ENCODE data around the gene TOP1.

GRCh38 chr20:41048461-41049301 lies 20.1 kb downstream of the TOP1 start:
- TF ChIP-seq JUND (IDR thresholded peaks at IDR 0.05) (no peak), CTCF (IDR thresholded peaks at IDR 0.05) (no peak), FOXM1 (IDR thresholded peaks at IDR 0.05; ENCODE audit: low read depth) (no peak), USF1 (IDR thresholded peaks at IDR 0.05; ENCODE audit: borderline replicate concordance, low read depth) (no peak), SIN3A (IDR thresholded peaks at IDR 0.05; ENCODE audit: borderline replicate concordance, low read depth, low read length) (no peak), EZH2phosphoT487 (IDR thresholded peaks at IDR 0.05; ENCODE audit: borderline replicate concordance, low read depth) (no peak), POLR2AphosphoS5 (IDR thresholded peaks at IDR 0.05; ENCODE audit: low read depth, low read length) (no peak), YY1 (IDR thresholded peaks at IDR 0.05; ENCODE audit: low read depth) (no peak)
